HG03575 (cell line): ENCODE measurements around the gene FAT3.

Experiments used
- ATAC-seq: cut with Tn5 transposase; IDR thresholded peaks from one replicate; pipeline ENCODE4 v1.9.1; 2021; ENCODE audit not compliant: unreplicated experiment, insufficient number of reproducible peaks, low FRiP score; ENCODE audit errors: extremely low read depth

Gene FAT3

DNA sequence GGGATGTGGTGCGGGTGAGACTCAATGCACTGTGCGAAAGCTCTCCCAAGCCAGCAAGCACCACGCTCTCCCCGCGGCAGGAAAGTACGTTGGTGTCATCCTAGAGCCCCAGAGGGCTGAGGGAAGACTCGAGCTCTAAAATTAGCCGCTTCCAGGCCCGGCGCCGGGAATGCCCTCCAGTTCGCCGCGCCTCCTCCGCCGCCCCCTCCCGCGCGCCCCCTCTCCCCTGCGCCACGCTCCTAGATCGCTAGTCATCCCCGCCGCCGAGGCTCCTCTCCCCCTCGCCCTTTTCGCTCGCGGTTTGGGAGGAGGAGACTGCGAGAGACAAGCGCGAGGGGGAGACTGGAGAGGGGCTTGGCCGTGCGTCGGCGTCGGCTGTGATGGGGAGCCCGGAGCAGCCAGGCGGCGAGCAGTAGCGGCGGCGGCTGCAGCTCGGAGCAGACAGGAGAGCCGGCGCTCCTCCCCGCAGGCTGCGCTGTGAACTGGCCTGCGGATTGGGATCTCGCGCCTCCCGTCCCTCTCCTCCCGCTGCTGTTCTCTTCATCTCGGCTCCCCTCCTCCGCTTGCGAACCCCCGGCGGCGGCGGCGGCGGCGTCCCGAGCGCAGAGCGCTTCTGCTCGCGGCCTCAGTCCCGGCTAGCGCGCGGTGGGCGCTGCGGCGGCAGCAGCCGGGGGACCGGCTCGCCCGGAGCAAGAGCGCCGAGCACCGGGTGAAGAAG, at the start of gene FAT3:
FAT3 (plus strand) TSS at position 412 of the 718 bp plus-strand sequence. CDS start 127,295 bp downstream, outside the sequence.
- no peak for ATAC-seq

DNA sequence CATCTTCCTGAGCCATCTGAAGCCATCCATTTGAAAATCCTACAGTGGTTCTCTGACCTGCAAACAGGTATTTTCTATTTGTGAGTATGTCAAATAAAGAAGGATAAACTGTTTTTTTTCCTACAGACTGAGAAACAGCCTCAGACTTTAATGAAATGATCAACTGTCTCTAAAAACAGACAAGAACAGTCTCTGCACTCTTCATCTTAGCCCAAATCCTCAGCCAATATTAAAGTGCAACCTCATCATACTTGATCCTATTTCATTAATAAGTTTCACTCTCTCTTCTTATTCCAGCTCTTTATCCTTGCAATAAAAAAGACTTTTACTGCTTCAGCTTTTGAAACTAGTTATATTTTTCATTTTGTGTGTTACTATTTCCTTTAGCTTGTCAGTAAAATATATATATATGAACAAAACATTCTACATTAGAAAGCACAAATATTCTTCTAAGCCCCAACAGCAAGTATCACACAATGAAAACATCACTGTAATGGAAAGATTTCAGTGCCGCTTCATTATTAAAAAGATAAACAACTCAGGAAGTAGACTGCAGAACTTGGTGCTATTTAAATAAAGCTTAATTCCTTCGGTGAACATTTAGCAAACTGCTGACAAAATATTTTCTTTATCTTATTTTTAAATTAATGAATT, 45.5 kb upstream of the FAT3 start:
- ATAC-seq: no peak

DNA sequence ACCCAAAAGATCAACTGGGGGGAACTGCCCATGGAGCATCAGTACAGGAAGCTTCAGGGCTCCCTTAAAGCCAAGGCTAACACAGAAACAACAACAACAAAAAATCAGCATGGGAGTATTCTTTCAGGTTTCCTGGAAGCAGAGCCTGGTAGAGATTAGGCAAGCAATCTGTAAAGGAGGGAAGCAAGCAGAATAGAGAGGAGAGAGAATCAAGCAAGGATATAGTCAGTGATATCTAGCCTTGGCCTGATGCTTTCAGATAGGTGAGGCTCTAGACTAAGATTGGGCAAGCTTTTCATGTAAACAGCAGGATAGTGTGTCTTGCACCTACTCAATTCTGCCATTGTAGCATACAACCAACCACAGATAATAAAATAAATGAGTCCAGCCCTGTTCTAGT, 44.4 kb upstream of the FAT3 start:
- ATAC-seq: no peak

DNA sequence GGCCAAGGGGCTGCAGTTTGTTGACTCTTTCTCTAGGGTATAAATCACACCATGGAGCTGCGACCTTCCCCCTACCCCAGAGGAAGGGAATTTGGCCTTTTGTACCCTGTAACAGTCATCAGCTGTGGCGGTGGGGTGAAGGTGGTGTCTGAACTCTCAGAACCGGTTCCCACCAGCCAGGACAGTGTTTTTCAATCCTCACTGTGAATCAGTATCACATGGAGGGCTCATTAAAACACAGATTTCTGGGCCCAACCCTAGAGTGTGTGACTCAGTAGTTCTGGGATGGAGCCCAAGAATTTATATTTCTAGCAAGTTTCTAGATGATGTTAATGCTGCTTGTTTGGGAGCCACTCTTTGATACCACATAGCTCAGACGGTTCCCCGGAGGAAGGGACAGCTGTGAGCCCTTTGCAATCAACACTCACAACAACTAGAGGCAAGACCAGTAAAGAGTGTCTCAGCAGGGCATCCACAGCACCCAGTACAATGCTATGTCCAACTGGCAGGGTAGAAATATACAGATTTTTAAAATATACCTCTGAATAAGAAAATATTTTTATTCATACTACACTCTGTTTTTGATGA, 43.9 kb upstream of the FAT3 start:
- no peak for ATAC-seq

DNA sequence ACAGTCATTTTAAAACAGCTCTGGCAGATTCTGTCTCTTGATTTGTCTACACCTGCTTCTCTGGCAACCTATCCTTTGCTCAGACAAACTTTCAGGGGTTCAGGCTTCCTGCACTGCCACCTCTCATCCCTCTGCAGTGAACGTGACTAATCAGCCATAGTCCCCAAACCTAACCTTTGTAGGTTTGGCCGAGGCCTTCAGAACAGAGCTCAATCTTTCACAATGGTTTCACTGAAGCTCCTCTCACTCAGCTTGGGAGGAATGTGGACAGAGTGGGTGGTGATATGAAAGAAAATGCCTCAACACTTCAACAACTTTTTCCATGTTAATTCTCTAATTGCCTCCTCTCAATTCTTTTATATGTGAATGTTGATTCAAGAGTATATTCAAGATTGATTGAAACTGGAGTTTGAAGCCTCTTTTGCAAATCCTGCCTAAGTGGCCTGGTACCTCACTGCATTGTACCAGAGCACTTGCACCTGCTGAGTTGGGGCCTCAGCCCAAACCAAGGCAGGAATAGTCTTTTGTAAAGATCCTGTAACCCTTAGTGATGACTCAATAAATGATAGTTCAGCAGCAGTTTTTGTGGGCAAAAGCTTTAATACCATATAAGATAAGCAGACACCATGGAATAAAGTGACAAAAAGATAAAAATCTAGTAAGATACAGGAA, 33.9 kb upstream of the FAT3 start:
- ATAC-seq: no peak

DNA sequence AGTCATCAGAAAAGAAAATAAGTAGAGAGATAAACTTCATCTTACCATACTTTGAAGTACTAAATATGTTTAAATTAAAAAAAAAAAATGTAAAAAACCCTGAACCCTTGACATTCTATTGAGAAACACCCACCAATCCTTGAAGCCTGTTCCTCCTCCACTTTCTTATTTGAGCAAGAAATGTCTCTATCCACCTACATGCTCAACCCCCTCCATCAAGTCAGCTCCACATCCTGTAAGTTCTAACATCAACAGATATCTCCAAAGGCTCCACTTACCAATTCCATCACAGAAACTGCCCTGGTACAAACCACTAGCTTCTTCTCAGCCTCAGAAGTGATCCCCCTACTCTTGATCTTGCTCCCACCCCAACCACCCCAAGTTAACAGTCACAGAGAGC, 32.5 kb upstream of the FAT3 start:
- no peak for ATAC-seq

DNA sequence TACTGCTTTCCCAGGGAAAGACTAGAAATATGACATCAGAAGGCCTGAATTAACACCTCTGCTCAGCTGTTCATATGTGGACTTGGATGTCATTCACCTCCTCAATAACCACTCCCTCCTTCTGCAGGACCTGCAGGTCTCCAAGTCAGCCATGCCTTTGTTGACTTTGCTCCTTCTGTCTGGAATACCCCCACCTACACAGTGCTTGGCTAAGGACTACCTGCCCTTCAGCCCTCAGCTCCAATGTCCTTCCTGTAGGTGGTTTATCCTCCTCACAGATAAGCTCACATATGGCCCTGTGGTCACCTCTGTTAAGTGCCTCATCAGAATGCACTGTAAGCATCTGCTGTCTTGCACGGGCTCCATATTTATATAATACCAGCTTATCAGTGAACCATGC, 26.4 kb upstream of the FAT3 start:
- ATAC-seq: no peak

DNA sequence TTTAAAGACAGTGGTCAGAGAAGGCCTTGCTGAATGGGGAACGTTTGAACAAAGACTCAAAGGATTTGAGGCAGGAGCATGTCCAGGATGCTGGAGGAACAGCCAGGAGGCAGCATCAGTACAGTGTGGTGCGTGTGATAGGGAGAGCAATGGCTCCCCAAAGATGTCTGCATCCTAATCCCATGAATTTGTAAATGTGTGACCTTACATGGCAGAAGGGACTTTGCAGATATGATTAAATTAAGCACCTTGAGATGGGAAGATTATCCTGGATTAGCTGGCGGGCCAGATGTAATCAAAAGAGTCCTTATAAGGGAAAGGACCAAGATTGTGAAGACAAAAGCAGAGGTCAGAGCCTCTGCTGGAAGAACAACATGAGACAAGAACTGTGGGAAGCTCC, 24.6 kb upstream of the FAT3 start:
- no peak for ATAC-seq

DNA sequence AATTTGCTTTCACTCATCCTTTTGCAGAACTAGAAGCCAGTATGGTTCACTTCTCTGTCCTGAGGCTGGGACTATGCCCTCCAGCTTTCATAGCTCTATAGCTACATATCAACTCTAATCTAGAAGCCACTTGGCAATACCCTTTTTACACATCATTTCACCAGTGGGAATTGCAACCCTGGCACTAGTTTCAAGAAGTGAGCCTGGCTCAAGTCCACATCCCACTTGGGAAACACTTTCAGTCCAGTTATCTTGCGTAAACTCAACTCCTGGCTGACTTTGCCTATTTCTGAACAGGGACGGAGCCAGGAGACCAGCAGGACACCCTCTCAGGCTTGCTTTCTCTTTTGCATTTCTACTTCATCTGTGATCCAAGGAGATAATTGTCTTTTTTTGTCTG, 19.9 kb upstream of the FAT3 start:
- no peak for ATAC-seq

DNA sequence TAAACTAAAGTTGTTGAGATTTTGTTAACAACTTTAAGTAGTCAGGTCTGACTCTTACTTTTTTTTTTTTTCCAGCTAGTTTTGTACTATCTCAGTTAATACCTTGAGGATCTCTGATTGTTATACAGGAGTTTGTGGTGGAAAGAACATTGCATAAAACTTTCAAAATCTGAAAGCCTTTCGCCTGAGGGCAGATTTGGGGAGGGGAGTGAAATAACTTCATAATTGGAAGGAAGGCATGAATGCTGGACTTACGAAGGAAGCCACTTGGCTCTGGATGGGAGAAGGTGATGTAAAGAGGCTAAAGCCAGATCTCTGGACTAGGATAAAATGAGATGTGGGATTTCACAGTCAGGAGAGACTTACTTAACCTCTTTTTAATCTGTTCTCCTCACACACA, 18.2 kb upstream of the FAT3 start:
- ATAC-seq: no peak

DNA sequence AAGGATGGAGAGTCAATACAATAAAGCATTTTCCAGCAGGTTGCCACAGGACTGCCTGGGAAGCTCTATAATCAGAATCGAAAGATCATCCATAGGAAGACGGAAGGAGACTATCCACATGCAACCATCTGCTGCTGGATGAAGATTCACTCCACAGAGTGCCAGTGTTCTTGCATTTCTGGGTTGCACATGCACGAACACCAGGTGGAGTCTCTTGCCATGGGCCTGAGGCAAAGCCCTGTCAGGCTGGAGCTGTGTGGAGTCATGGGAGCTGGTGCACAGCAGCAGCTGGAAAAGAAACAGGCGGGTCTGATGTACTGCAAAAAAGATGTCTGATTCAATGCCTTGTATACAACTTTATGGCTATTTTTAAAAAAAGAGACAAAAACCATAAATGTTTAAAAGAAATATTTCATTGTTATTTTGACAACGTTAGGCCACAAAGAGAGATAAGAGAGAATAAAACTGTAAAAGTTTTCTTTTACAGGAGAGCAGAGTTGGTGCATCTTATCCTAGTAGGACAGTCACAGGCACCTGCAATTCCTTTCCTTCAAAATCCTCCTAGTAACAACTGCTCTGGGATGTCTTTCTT, 12.9 kb upstream of the FAT3 start:
- no peak for ATAC-seq

DNA sequence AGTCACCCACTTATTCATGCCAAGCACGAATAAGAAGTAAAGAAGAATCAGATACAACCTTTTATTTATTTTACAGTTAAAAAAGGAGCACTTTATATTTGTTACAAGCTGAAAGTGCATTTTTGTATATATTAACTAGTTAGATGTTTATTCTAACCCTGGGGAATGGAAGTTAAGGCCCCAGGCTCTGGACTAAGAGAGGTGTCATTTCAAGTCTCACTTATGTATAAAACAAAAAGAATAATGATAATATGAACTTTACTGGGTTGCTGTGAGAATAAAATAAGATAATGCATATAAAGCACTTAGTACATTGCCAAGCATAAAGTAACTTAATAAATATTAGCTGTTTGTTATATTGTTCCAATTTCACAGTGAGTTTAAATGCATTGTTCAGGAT, 12.1 kb upstream of the FAT3 start:
- ATAC-seq: no peak

DNA sequence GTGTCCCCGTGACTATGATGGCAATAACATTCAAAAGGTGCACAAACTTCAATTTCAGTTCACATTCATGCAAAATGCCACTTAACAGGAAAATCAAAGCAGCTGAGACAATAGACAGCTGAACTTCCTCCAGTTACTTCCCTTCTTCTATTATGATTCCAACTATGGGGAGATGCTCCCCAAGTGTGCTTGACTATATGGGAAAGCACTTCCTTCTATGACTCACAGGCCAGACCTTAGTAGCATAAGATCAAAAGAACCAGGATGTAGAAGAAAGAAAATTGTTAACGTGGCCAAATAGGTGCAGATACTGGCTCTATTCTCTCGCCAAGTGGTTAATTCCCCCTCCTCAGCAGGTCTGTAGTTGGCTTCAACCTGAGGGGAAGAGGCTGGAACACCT, 7.8 kb upstream of the FAT3 start:
- ATAC-seq: no peak

DNA sequence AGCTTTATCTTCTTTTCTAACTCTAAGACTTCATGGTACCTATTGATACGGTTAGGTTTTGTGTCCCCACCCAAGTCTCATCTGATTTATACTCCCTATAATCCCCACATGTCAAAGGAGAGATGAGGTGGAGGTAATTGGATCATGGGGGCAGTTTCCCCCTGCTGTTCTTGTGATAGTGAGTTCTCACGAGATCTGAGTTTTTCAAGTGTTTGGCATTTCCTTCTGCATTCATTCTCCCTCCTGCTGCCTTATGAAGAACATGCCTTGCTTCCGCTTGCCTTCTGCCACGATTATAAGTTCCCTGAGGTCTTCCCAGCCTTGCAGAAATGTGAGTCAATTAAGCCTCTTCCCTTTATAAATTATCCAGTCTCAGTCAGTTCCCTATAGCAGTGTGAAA, 5.1 kb upstream of the FAT3 start:
- no peak for ATAC-seq

DNA sequence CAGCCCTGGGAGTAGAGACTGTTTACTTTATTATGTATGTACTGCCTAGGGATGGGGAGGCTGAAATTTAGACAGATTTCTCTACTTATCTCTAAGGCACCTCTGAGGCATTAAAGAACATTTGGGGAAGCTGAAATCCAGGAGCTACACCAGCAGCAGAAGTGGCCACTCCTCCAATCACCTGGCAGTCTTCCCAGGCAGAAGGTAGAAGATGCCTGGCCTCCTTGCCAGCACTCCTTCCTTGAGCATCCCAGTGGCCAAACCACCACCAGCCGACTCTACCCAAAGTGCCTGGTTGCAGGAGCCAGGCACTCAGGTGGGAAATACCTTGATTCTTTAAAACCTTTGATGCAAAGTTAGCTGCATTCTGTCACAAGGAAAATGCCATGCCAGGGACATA, 1.9 kb upstream of the FAT3 start:
- ATAC-seq: no peak

DNA sequence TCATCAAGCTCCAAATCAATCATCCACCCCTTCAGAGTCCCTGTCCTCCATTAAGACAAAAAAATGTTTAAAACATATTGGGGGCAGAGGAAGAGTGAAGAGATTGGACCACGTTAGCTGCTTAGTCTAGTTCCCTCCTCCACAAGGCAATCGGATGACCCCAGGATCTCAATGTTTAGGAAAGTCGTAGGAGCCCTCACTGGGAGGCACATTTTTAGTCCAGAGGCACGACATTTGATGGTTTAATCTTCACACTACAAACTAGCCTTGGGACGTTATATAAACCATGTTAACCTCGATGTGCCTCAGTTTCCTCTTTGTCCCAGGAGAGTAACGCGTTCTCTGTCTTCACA, 588 bp upstream of the FAT3 start:
- no peak for ATAC-seq

DNA sequence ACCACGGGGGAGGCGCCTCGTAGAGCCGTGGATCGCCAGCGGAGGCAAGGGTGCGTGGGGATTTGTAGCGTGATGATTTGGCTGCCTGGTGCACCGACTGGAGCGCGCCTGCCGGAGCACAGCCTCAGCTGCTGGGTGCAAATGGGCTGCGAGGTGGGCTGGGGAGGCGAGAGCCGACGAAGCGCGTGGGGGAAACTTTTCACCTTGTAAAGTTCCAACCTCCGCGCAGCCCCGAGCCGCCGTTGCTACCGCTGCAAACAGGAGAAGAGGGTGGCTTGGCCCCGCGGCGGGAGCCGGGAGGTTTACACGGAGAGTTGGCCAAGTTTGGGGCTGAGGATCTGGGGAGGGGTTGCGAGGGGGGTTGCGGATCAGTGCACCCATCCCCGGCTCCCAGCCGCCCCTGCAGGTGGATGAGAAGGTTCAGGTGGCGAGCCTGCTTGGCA, 528 bp downstream of the FAT3 start:
- no peak for ATAC-seq

DNA sequence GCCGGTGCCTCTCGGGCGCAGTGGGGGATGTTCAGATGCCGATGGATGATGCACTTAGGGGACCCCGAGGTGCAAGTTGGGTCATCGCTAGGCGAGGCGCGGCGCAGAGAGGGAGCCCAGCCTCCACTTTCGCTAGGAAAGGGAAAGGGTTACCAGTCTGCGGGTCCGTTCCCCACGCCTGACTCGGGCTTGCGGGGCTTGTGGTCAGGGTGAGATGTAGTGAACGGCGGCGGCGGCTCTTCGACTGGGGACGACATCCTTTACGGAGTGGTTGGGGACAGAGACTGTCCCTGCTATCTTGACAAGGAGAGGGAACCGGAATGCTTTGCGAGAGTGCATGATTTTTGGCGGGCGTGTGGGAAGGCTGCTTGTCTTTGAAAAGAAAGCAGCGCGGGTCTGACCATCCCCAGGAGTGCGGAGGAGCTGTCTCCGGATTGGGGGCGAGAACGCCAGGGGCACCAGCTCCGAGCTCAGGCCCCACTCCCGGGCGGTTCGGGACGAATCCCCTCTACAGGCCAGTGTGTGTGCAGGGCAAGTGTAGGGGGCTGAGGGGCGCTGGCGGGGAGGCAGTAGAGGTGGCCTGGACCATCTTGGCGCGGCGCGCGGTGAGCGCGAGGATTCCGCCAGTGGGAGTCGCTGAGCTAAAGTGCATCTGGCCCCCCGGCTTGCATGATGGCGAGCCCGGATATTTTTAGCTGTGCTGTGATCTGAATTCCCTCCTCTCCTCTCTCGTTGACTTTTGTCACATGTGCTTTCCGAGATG, 1.1 kb downstream of the FAT3 start:
- ATAC-seq: no peak
